HG03280 (cell line): ENCODE results near the gene PRKAG2.
"Not testable (repeated sequence)": the region's sequence is repeated elsewhere in the genome, so short reads cannot be mapped to it uniquely, and the experiment has no call there.

Experiments used
- ATAC-seq: cut with Tn5 transposase; IDR thresholded peaks from one replicate; pipeline ENCODE4 v1.9.1; 2021; ENCODE audit warnings: mild to moderate bottlenecking, moderate library complexity; ENCODE audit not compliant: unreplicated experiment

PRKAG2 gene

DNA sequence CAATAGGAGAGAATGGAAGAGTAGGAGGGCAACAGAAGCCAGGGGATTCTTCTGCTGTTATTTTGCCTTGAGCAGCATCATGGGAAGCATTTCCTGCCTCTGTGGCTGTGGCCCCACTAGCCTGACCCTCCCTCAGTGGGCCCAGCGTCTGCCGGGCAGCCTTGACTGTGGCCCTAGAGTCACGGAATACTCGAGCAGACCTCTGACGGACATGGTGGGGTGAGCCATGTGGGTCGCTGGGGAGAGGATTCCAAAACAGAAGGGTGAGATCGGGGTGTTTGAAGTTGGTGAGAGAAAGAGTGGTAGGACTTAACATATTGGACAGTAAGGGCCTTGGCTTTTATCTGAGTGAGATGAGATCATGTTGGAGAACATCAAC lies 8.3 kb upstream of the PRKAG2 start:
- ATAC-seq: peak; percentile 22

DNA sequence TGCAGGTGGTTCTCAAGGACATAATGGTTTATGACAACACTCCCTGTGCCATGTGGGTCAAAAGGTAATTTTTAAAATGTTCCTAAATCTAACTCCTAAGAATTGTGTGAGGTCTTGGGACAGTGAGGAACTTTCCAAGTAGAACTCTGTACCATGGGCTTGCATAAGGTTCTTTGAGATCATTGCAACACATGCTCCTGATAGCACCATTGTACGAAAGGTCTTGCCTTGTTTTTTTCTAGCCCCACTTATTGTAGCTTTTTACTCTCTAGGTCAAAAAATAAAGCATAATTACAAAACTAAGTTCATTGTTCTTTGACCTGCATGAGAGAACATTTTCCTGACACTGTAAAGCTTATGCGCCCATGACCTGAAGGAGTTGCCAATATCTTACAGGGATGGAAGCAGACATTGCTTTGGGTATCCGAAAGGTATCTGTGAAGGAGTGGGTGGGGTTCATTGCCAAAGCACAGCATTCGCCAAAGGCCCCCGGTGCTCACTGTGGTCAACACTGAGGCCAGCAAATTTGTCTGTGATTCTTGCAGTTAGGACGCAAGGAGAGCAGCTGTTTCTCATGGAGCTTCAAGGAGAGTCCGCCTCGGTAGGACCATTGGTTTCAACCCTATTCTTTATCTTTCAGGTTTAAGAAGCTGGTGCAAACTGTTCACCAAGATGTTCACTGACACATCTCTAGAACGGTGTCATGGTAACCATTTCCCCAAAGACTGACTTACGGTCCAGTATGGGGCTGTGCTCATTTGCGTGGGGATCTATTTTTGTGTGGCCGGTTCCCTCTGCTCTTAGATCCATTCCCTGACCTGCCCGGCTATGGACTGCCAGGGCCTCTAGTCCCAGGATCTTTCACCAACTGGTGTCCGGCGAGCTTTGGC lies 7.6 kb upstream of the PRKAG2 start:
- peak; percentile 80 for ATAC-seq

GRCh38 chr7:151883857-151884256 lies 6.9 kb upstream of the PRKAG2 start:
- ATAC-seq: no peak

DNA sequence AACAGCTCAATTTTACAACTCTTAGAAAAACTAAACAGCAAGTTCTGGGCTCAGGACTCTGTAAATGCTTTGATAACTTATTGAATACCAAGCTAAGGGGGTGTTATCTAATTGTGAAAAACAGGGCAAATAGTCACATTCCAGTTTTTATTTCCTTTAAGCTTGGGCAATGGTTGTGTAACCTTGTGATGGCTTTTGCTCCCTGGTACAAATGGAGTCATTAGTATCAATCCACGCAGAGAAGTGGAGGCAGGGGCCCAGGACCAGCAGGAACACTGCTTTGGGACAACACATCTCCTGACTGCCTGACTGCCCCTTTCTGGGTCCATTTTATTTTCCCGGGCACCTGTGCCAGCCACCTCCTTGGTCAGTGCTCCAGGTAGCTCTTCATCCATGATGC lies 5.8 kb upstream of the PRKAG2 start:
- no peak for ATAC-seq

GRCh38 chr7:151880688-151881087 lies 3.8 kb upstream of the PRKAG2 start:
- no peak for ATAC-seq

DNA sequence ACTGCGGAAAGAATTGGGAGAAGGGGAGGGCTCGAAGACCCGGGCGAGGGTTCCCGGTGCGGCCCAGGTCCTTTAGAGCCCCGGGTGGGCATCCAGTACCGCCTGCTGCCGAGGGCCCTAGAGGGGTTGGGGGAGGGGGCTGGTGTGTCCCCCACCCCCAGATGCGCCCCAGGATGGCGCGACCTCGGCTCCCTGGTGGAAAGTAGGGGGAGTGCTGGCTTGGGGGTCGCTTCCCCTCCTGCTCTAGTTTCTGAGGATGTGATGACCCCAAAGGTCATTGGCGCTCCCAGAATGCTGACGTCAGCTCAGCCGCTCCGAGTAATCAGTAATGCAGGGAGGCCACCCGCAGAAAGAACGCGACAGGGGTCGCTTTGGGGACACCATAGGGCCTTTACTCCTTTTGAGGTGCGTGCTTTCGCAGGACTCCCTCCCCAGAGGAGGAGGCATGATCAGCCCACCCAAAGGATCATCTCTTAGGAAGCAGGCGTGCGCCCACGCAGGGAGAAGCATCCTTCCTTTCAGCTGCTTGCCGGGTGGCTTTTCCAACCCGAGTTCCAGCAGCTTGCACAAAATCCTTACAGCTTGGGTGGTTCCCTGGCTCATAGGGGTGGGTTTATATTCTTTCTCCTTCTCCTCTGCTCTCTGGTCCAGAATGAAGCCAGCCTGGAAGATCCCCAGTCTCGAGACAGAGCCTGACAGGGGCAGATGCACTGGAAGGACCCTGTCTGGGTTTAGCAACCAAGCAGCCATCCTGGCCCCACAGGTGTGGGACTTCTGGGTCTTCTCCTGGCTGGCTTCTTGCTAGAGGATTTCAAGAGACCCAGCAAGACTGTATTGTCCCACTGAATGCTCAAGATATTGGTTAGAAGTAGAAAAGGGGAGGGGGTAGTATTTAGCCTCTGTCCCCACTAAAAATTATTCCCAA lies 1.3 kb upstream of the PRKAG2 start:
- ATAC-seq: no peak

GRCh38 chr7:151875942-151876898 lies 695 bp downstream of the PRKAG2 start:
- no peak for ATAC-seq

GRCh38 chr7:151874479-151874878 lies 2.4 kb downstream of the PRKAG2 start:
- ATAC-seq: not testable (repeated sequence)

DNA sequence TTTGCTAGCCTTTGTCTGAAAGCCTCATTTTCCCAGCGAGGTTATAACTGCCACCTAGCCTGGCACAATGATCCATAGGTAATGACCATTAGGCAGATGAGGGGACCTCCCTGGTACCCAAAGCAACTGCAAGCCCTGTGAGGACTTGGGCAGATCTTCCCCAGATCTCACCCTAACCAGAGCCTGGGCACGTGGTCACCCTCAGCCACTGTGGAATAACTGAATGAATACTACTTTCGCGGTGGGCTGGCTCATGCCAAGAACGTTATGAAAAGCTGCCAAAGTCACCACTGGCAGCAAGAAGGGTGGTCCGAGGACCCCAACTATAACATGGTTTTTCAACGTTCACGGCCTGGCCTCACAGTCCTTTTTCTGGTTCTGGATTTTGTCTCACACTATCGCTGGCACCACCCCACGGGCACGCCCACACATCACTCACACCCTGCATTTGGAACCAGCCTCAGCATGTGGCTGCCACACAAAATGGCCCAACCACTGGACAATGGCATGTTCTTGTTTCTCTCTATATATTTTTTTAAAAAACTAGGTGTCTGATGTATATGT lies 3.4 kb downstream of the PRKAG2 start:
- no peak for ATAC-seq

- no peak for ATAC-seq
Observed at GRCh38 chr7:151872531-151873401, 4.1 kb downstream of the PRKAG2 start.

DNA sequence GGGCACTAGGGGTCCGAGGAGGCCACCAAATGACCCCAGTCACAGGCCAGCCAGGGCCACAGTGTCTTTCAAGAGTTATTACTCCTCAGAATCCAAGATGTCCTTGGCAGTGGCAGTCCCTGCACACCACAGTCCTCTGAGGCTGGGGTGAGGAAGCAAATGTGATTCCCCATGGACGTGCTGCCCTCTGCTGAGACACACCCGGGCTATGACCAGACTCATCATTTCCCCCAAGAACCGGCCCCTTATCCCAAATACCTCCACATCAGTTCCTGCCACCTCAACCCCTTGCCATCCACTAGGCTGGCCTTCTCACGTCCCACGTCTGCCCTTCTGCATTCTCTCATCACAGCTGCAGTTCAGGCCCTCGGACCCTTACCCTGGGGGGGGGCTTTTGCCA lies 5.0 kb downstream of the PRKAG2 start:
- ATAC-seq: no peak

- no peak for ATAC-seq
Observed at GRCh38 chr7:151871189-151871735, 5.7 kb downstream of the PRKAG2 start.

DNA sequence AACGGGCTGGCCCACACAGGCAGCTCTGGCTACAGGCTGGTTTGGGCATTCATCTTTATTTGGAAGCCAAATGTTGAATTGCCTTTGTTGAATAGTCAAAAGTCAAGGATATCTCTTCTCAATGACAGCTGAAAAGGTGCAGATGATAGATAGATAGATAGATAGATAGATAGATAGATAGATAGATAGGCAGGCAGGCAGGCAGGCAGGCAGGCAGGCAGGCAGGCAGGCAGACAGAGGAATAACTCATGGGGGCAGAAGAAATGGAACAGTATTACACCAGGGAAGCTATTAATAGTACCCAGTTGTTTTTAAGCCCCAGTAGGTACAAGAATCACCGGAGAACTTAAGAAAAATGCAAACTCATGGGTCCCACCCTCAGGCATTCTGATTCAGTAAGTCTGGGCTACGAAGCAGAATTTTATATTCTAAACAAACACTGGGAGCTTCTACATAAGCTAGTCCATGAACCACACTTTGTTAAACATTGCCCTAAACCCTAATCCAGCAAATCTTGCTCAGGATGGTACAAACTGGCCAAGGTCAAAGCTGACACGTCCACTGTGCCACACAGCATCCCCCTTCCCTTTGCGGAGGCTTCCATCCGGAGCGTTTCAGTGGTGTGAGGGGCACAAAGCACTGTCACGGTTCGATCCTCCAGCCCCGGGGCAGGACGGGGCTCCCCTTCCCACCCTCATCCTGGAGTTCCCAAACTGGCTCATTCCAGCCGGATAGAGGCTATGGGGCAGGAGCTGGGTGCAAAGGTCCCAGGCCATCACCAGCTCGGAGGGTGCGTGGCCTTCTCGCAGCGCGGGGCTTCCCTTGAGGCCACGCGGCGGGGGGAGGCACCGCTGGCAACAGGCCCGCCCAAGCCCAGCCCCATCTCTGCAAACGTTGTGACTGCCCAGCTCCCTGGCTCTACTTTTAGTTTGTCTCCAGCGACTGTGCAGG lies 6.7 kb downstream of the PRKAG2 start:
- no peak for ATAC-seq

DNA sequence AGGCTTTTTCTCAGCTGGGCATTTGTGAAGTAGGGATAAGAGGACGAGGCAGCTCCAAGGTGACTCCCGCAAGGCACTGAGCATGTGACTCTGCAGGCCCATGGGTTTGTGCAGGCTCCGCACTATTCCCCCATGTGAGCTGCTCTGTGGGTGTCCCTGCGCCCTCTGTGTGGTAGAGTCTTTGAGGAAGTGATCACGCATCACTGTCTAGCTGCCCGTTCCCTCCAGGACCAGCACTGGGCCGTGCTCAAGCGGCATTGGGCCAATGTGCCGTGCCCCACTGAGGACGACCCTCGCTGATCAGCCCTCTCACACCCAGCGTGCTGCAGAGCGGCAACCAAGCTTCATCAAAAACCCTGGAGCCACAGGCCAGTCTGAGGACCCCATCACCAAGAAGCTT lies 7.5 kb downstream of the PRKAG2 start:
- ATAC-seq: no peak

GRCh38 chr7:151869109-151869428 lies 7.8 kb downstream of the PRKAG2 start:
- ATAC-seq: no peak

- no peak for ATAC-seq
Observed at GRCh38 chr7:151868396-151869108, 8.4 kb downstream of the PRKAG2 start.

GRCh38 chr7:151867912-151868311 lies 9.0 kb downstream of the PRKAG2 start:
- ATAC-seq: no peak
